ENCODE results near the gene ITK. TPM values are rescaled to one million over a fixed set of nuclear protein-coding genes. Genes with fewer than 3 reads are reported as not detected.

The ITK gene
- total and polyA plus RNA-seq, 2 of the 8 experiments (the other 6 are each of a cell fraction or from before 2014, with no cell fraction given) = 0.05 TPM; not detected in 1

DNA sequence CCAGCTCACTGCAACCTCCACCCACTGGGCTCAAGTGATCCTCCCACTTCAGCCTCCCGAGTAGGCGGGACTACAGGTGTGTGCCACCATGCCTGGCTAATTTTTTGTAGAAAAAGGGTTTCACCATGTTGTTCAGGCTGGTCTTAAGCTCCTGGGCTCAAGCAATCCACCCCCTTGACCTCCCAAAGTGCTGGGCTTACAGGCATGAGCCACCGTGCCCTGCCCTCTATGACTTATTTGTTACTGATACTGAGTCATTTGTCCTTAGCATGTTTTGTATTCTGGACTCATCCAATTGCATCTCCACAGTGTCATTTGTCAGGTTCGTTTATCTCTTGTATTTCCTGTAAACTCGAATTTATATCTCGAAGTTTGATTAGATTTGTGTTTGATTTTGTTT lies 2.7 kb upstream of the ITK start (continued):
- TF ChIP-seq, protein P1, sequence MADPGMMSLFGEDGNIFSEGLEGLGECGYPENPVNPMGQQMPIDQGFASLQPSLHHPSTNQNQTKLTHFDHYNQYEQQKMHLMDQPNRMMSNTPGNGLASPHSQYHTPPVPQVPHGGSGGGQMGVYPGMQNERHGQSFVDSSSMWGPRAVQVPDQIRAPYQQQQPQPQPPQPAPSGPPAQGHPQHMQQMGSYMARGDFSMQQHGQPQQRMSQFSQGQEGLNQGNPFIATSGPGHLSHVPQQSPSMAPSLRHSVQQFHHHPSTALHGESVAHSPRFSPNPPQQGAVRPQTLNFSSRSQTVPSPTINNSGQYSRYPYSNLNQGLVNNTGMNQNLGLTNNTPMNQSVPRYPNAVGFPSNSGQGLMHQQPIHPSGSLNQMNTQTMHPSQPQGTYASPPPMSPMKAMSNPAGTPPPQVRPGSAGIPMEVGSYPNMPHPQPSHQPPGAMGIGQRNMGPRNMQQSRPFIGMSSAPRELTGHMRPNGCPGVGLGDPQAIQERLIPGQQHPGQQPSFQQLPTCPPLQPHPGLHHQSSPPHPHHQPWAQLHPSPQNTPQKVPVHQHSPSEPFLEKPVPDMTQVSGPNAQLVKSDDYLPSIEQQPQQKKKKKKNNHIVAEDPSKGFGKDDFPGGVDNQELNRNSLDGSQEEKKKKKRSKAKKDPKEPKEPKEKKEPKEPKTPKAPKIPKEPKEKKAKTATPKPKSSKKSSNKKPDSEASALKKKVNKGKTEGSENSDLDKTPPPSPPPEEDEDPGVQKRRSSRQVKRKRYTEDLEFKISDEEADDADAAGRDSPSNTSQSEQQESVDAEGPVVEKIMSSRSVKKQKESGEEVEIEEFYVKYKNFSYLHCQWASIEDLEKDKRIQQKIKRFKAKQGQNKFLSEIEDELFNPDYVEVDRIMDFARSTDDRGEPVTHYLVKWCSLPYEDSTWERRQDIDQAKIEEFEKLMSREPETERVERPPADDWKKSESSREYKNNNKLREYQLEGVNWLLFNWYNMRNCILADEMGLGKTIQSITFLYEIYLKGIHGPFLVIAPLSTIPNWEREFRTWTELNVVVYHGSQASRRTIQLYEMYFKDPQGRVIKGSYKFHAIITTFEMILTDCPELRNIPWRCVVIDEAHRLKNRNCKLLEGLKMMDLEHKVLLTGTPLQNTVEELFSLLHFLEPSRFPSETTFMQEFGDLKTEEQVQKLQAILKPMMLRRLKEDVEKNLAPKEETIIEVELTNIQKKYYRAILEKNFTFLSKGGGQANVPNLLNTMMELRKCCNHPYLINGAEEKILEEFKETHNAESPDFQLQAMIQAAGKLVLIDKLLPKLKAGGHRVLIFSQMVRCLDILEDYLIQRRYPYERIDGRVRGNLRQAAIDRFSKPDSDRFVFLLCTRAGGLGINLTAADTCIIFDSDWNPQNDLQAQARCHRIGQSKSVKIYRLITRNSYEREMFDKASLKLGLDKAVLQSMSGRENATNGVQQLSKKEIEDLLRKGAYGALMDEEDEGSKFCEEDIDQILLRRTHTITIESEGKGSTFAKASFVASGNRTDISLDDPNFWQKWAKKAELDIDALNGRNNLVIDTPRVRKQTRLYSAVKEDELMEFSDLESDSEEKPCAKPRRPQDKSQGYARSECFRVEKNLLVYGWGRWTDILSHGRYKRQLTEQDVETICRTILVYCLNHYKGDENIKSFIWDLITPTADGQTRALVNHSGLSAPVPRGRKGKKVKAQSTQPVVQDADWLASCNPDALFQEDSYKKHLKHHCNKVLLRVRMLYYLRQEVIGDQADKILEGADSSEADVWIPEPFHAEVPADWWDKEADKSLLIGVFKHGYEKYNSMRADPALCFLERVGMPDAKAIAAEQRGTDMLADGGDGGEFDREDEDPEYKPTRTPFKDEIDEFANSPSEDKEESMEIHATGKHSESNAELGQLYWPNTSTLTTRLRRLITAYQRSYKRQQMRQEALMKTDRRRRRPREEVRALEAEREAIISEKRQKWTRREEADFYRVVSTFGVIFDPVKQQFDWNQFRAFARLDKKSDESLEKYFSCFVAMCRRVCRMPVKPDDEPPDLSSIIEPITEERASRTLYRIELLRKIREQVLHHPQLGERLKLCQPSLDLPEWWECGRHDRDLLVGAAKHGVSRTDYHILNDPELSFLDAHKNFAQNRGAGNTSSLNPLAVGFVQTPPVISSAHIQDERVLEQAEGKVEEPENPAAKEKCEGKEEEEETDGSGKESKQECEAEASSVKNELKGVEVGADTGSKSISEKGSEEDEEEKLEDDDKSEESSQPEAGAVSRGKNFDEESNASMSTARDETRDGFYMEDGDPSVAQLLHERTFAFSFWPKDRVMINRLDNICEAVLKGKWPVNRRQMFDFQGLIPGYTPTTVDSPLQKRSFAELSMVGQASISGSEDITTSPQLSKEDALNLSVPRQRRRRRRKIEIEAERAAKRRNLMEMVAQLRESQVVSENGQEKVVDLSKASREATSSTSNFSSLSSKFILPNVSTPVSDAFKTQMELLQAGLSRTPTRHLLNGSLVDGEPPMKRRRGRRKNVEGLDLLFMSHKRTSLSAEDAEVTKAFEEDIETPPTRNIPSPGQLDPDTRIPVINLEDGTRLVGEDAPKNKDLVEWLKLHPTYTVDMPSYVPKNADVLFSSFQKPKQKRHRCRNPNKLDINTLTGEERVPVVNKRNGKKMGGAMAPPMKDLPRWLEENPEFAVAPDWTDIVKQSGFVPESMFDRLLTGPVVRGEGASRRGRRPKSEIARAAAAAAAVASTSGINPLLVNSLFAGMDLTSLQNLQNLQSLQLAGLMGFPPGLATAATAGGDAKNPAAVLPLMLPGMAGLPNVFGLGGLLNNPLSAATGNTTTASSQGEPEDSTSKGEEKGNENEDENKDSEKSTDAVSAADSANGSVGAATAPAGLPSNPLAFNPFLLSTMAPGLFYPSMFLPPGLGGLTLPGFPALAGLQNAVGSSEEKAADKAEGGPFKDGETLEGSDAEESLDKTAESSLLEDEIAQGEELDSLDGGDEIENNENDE (IDR thresholded peaks at IDR 0.05; ENCODE audit: insufficient replicate concordance, low read length) = no peak
- TF ChIP-seq JUND (IDR thresholded peaks at IDR 0.05; ENCODE audit: low read length) = no peak
- no peak for TF ChIP-seq SUZ12 (IDR thresholded peaks at IDR 0.05; ENCODE audit: low read length)
- TF ChIP-seq ZNF274 (IDR thresholded peaks at IDR 0.05; ENCODE audit: borderline replicate concordance, extremely low read depth, low read length) = no peak
- TF ChIP-seq, protein P2, sequence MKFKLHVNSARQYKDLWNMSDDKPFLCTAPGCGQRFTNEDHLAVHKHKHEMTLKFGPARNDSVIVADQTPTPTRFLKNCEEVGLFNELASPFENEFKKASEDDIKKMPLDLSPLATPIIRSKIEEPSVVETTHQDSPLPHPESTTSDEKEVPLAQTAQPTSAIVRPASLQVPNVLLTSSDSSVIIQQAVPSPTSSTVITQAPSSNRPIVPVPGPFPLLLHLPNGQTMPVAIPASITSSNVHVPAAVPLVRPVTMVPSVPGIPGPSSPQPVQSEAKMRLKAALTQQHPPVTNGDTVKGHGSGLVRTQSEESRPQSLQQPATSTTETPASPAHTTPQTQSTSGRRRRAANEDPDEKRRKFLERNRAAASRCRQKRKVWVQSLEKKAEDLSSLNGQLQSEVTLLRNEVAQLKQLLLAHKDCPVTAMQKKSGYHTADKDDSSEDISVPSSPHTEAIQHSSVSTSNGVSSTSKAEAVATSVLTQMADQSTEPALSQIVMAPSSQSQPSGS (IDR thresholded peaks at IDR 0.05; ENCODE audit: low read length) = no peak
- no peak for TF ChIP-seq TEAD4 (IDR thresholded peaks at IDR 0.05; ENCODE audit: low read depth, low read length)
- TF ChIP-seq SIX5 (IDR thresholded peaks at IDR 0.05; ENCODE audit: low read depth, low read length) = no peak

Data from H1 (cell line).